ENCODE measurements around the gene TRMT112. TPM values are rescaled to one million over a fixed set of nuclear protein-coding genes. Genes with fewer than 3 reads are reported as not detected.

Gene TRMT112
- total RNA-seq, 3 donors from 2014 or later: 48.5 to 122 (median 63.5) TPM

- Histone ChIP-seq H3K36me3 (ENCODE audit: low read depth) (no peaks in the 10 kb centered on the region), H3K4me3 (no peak overlapping the region), H3K9me3 (no peaks in the 10 kb centered on the region), H3K4me1 (ENCODE audit: low read depth) (peaks cover 33% of the 10 kb centered on the region)
- DNase-seq: no peak
- intact Hi-C loops (cut with DNase I, micrococcal nuclease): no loop called here
- ATAC-seq: no peak
- TF ChIP-seq CTCF (IDR thresholded peaks at IDR 0.05): no peak
Measured at GRCh38 chr11:64275841-64276240, 41.5 kb downstream of the TRMT112 start.

- Histone ChIP-seq H3K4me3 (no peak overlapping the region), H3K36me3 (ENCODE audit: low read depth) (no peaks in the 10 kb centered on the region), H3K9me3 (no peaks in the 10 kb centered on the region), H3K4me1 (ENCODE audit: low read depth) (peaks cover 33% of the 10 kb centered on the region)
- ATAC-seq (no peak), DNase-seq (peak in 1 of 3 donors; percentile 47)
- intact Hi-C loops (cut with DNase I, micrococcal nuclease): no loop called here
- no peak for TF ChIP-seq CTCF (IDR thresholded peaks at IDR 0.05)
Measured at GRCh38 chr11:64275031-64275800, 42.1 kb downstream of the TRMT112 start.

GRCh38 chr11:64269540-64270220, 47.7 kb downstream of the TRMT112 start:
- TF ChIP-seq CTCF (IDR thresholded peaks at IDR 0.05): no peak
- peaks cover 4% of the 10 kb centered on the region for H3K36me3 ChIP-seq (ENCODE audit: low read depth)

DNA sequence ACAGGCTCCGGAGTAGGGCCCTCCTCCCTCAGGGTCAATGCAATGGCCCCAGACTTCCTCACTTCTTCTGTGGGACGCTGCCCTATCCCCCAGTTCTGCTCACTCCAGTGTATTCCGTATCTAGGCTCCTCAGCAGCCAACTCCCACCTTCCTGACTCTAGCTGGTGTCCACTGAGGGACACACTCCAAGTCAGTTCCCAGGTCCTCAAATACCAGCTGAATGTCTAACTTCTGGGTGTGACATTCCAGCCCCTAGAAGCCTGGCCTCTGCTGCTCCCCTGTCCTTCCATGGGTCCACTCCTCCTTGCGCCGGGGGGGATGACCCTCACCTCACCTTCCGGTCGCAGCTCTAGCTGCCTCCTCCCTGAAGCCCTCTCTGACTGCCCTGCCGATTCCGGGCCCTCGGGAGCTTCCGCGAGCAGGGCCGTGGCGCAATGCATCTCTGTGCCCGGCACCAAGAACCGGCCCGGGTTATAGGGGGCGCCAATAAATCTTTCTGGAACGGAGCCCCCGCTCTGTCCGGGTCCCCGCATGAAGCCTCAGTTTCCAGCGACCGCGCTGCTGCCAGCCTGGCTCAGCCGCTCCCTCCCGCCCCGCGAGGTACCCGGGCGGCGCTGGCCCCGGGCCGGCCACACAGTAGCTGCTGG, 48.3 kb downstream of the TRMT112 start:
- peak; percentile 74 to 87 (median 83) for DNase-seq
- peaks cover 32% of the 10 kb centered on the region for H3K4me1 ChIP-seq (ENCODE audit: low read depth)
- H3K9me3 ChIP-seq: no peaks in the 10 kb centered on the region
- H3K4me3 ChIP-seq: peak overlapping the region; percentile 46
- no peak for TF ChIP-seq CTCF (IDR thresholded peaks at IDR 0.05)
- H3K36me3 ChIP-seq (ENCODE audit: low read depth): peaks cover 4% of the 10 kb centered on the region
- intact Hi-C loops (cut with DNase I, micrococcal nuclease): no loop called here
- ATAC-seq: peak; percentile 21

More at GRCh38 chr11:64269540-64270220, 47.7 kb downstream of the TRMT112 start:
- Histone ChIP-seq H3K4me1 (ENCODE audit: low read depth) (peaks cover 35% of the 10 kb centered on the region), H3K9me3 (no peaks in the 10 kb centered on the region), H3K4me3 (peak overlapping the region; percentile 46)
- ATAC-seq (peak; percentile 81), DNase-seq (peak; percentile 97 to 98 (median 98))
- intact Hi-C loops (cut with DNase I, micrococcal nuclease): no loop called here

- H3K9me3 ChIP-seq: no peaks in the 10 kb centered on the region
- peak; percentile 80 to 87 (median 83) for DNase-seq
- ATAC-seq: peak; percentile 10
- H3K36me3 ChIP-seq (ENCODE audit: low read depth): peaks cover 4% of the 10 kb centered on the region
- intact Hi-C loops (cut with DNase I, micrococcal nuclease): no loop called here
- H3K4me1 ChIP-seq (ENCODE audit: low read depth): peaks cover 27% of the 10 kb centered on the region
- no peak overlapping the region for H3K4me3 ChIP-seq
- no peak for TF ChIP-seq CTCF (IDR thresholded peaks at IDR 0.05)
Measured at GRCh38 chr11:64268025-64268892, 49.1 kb downstream of the TRMT112 start.

Measured in mucosa of descending colon (tissue), 3 donors.